Liver (tissue), 9 donors: ENCODE data around the gene HES6. TPM values are rescaled to one million over a fixed set of nuclear protein-coding genes. Genes with fewer than 3 reads are reported as not detected.

Experiments
- DNase-seq: peaks from one replicate; pipeline ENCODE4 v3.0.0-alpha.2; 2017; ENCODE audit warnings: low spot score
- H3K27ac ChIP-seq, 2 donors: one replicate each; pipeline ENCODE4 v1.7.0; 2013; ENCODE audit warnings: inconsistent platforms in 2 of 2, low read length in 2 of 2, control low read depth in 1 of 2, low read depth in 1 of 2, mild to moderate bottlenecking in 1 of 2
- H3K27me3 ChIP-seq, 4 donors: one replicate each; pipeline versions ENCODE4 v1.6.1 to v1.7.0; 2013; ENCODE audit warnings: low read length in 3 of 4, inconsistent platforms in 1 of 4, mild to moderate bottlenecking in 1 of 4, moderate library complexity in 1 of 4; ENCODE audit not compliant: control insufficient read depth in 4 of 4, insufficient read depth in 4 of 4
- H3K36me3 ChIP-seq, 4 donors: one replicate each; pipeline versions ENCODE4 v1.6.1 to v1.7.0; 2013; ENCODE audit warnings: low read length in 3 of 4, mild to moderate bottlenecking in 3 of 4, low read depth in 1 of 4, moderate library complexity in 1 of 4; ENCODE audit not compliant: control insufficient read depth in 4 of 4, insufficient read depth in 3 of 4
- H3K4me1 ChIP-seq, 4 donors: one replicate each; pipeline versions ENCODE4 v1.6.1 to v1.7.0; 2013; ENCODE audit warnings: low read length in 3 of 4, mild to moderate bottlenecking in 3 of 4, moderate library complexity in 1 of 4; ENCODE audit not compliant: control insufficient read depth in 4 of 4, insufficient read depth in 4 of 4
- H3K4me3 ChIP-seq, 3 donors: one replicate each; pipeline versions ENCODE4 v1.6.1 to v1.7.0; 2013; ENCODE audit warnings: low read length in 3 of 3, control low read depth in 1 of 3, low read depth in 1 of 3, mild to moderate bottlenecking in 1 of 3
- H3K9ac ChIP-seq, 2 donors: one replicate each; pipeline ENCODE4 v1.7.0; 2013; ENCODE audit warnings: low read length in 2 of 2, mild to moderate bottlenecking in 2 of 2, moderate library complexity in 2 of 2, control low read depth in 1 of 2, low read depth in 1 of 2
- H3K9me3 ChIP-seq, 4 donors: one replicate each; pipeline versions ENCODE4 v1.6.1 to v1.7.0; 2013; ENCODE audit warnings: low read length in 3 of 4; ENCODE audit not compliant: control insufficient read depth in 4 of 4
- ATF3 ChIP-seq: IDR thresholded peaks from 2 replicates; pipeline ENCODE4 v1.6.1; 2016; ENCODE audit warnings: antibody characterized with exemption
- CTCF ChIP-seq: fragments of 150-350 bp; IDR thresholded peaks from 2 replicates; pipeline ENCODE4 v1.5.1; 2017; ENCODE audit warnings: improper control_type of control experiment, low read depth, low read length; ENCODE audit not compliant: missing input control
- EGR1 ChIP-seq, 2 donors: IDR thresholded peaks; 2 replicates each; pipeline ENCODE4 v1.6.1; 2016 to 2018; ENCODE audit warnings: antibody characterized with exemption in 2 of 2, low read depth in 2 of 2
- FOXA1 ChIP-seq: IDR thresholded peaks from 2 replicates; pipeline ENCODE4 v1.6.1; 2016; ENCODE audit warnings: antibody characterized with exemption
- FOXA2 ChIP-seq: IDR thresholded peaks from 2 replicates; pipeline ENCODE4 v1.6.1; 2016; ENCODE audit warnings: antibody characterized with exemption
- GABPA ChIP-seq, 2 donors: IDR thresholded peaks in 1 of 2; conservative IDR thresholded peaks in 1 of 2; 2 replicates each; pipeline ENCODE4 v1.6.1; 2016; ENCODE audit warnings: antibody characterized with exemption in 2 of 2, mild to moderate bottlenecking in 1 of 2, moderate library complexity in 1 of 2
- HNF4A ChIP-seq, 2 donors: conservative IDR thresholded peaks; 2 replicates each; pipeline ENCODE4 v1.6.1; 2016; ENCODE audit warnings: antibody characterized with exemption in 2 of 2, mild to moderate bottlenecking in 2 of 2
- HNF4G ChIP-seq: IDR thresholded peaks from 2 replicates; pipeline ENCODE4 v1.6.1; 2016; ENCODE audit warnings: antibody characterized with exemption
- MAX ChIP-seq: IDR thresholded peaks from 2 replicates; pipeline ENCODE4 v1.6.1; 2016; ENCODE audit warnings: antibody characterized with exemption
- NR2F2 ChIP-seq: IDR thresholded peaks from 2 replicates; pipeline ENCODE4 v1.6.1; 2016; ENCODE audit warnings: antibody characterized with exemption
- RAD21 ChIP-seq, 2 donors: IDR thresholded peaks; 2 replicates each; pipeline ENCODE4 v1.6.1; 2016; ENCODE audit warnings: antibody characterized with exemption in 2 of 2, mild to moderate bottlenecking in 2 of 2
- REST ChIP-seq: IDR thresholded peaks from 2 replicates; pipeline ENCODE4 v1.6.1; 2016; ENCODE audit warnings: antibody characterized with exemption, mild to moderate bottlenecking
- RXRA ChIP-seq, 2 donors: IDR thresholded peaks; 2 replicates each; pipeline ENCODE4 v1.6.1; 2017 to 2018; ENCODE audit warnings: antibody characterized with exemption in 2 of 2, mild to moderate bottlenecking in 1 of 2
- SP1 ChIP-seq: IDR thresholded peaks from 2 replicates; pipeline ENCODE4 v1.6.1; 2018; ENCODE audit warnings: antibody characterized with exemption, mild to moderate bottlenecking
- YY1 ChIP-seq: IDR thresholded peaks from 2 replicates; pipeline ENCODE4 v1.6.1; 2016; ENCODE audit warnings: antibody characterized with exemption, mild to moderate bottlenecking
- ZBTB33 ChIP-seq: IDR thresholded peaks from 2 replicates; pipeline ENCODE4 v1.6.1; 2016; ENCODE audit warnings: antibody characterized with exemption
- WGBS: extraction: QIAGEN DNeasy Blood & Tissue Kit; methylation state at CpG from one replicate; pipeline ENCODE4 v1.1.7; 2013; 5-methylcytosine and 5-hydroxymethylcytosine counted together
- polyA plus RNA-seq, 2 donors: library from polyadenylated mRNA; stranded (reverse) in 1 of 2; unstranded in 1 of 2; fragments of 200-250 nt in 1 of 2; fragments of >200 nt in 1 of 2; fragmentation: Nextera tagmentation in 1 of 2; extraction: Ambion mirVana in 1 of 2; gene quantifications; one replicate each; pipeline versions ENCODE4 v1.2.1 to v1.2.3, GENCODE V29; 2013 to 2015
- total RNA-seq, 2 donors: library from RNA; depleted of rRNA; stranded (reverse); fragments of >200 nt; gene quantifications; one replicate each; pipeline ENCODE4 v1.2.3, GENCODE V29; 2014
- donor health status: healthy.
- donor health status: healthy.
- donor health status: healthy.
- donor health status: healthy.
- donor health status: healthy.

HES6 gene
- total and polyA plus RNA-seq, 4 donors = 1.7 to 13.2 (median 2.6) TPM

GRCh38 chr2:238260883-238261282 lies 21.0 kb upstream of the HES6 start:
- DNase-seq = no peak
- TF ChIP-seq EGR1 (IDR thresholded peaks at IDR 0.05; ENCODE audit: low read depth in 2 of 2) = no peak
- WGBS = 79% methylated on average over 18 of the region's 18 CpGs
- peaks cover 0 to 47% (median 24%) of the 10 kb centered on the region in 4 donors for H3K36me3 ChIP-seq
- H3K9ac ChIP-seq = no peak overlapping the region
- H3K4me1 ChIP-seq = peaks cover 2 to 40% (median 29%) of the 10 kb centered on the region in 4 donors
- no peaks in the 10 kb centered on the region for H3K9me3 ChIP-seq
- no peaks in the 10 kb centered on the region for H3K27me3 ChIP-seq
- no peak overlapping the region for H3K27ac ChIP-seq
- no peak overlapping the region for H3K4me3 ChIP-seq

GRCh38 chr2:238259061-238260020 lies 19.5 kb upstream of the HES6 start:
- H3K36me3 ChIP-seq = peaks cover 0 to 50% (median 30%) of the 10 kb centered on the region in 4 donors
- no peak overlapping the region for H3K27ac ChIP-seq
- TF ChIP-seq FOXA2 (no peak), CTCF (no peak), MAX (no peak), HNF4G (no peak), REST (no peak), GABPA (IDR thresholded peaks at IDR 0.05 in 1 of 2, conservative IDR thresholded peaks at IDR 0.05 in 1 of 2) (no peak), RAD21 (IDR thresholded peaks at IDR 0.05) (no peak), EGR1 (IDR thresholded peaks at IDR 0.05; ENCODE audit: low read depth in 2 of 2) (no peak), ATF3 (no peak), ZBTB33 (no peak), RXRA (IDR thresholded peaks at IDR 0.05) (no peak), SP1 (no peak), HNF4A (conservative IDR thresholded peaks at IDR 0.05) (no peak), FOXA1 (no peak), YY1 (no peak), NR2F2 (no peak)
- H3K4me3 ChIP-seq = no peak overlapping the region
- H3K27me3 ChIP-seq = no peaks in the 10 kb centered on the region
- 90% methylated on average over 21 of the region's 21 CpGs for WGBS
- no peak overlapping the region for H3K9ac ChIP-seq
- H3K4me1 ChIP-seq = peaks cover 2 to 39% (median 29%) of the 10 kb centered on the region in 4 donors
- H3K9me3 ChIP-seq = no peaks in the 10 kb centered on the region
- no peak for DNase-seq
